ENCODE measurements around the gene TGFB2. TPM values are rescaled to one million over a fixed set of nuclear protein-coding genes. Genes with fewer than 3 reads are reported as not detected.

TGFB2 gene
- total and polyA plus RNA-seq, 2 donors = 5.1 to 32.8 TPM

GRCh38 chr1:218466341-218467010 is 121.3 kb downstream of the TGFB2 start:
- 82% methylated on average over 6 of the region's 6 CpGs for WGBS
- DNase-seq (ENCODE audit: extremely low spot score) = no peak
- H3K4me1 ChIP-seq (ENCODE audit: insufficient read depth) = no peaks in the 10 kb centered on the region
- H3K4me3 ChIP-seq (ENCODE audit: low read depth, low read length) = no peak overlapping the region
- no peak overlapping the region for H3K27ac ChIP-seq (ENCODE audit: low read depth)
- no peaks in the 10 kb centered on the region for H3K36me3 ChIP-seq (ENCODE audit: insufficient read depth)

GRCh38 chr1:218467101-218468072 is 122.3 kb downstream of the TGFB2 start:
- no peak for DNase-seq (ENCODE audit: extremely low spot score)
- WGBS = 83% methylated on average over 8 of the region's 8 CpGs

GRCh38 chr1:218468711-218469110 is 123.6 kb downstream of the TGFB2 start:
- Histone ChIP-seq H3K27ac (ENCODE audit: low read depth) (no peak overlapping the region), H3K4me3 (ENCODE audit: low read depth, low read length) (no peak overlapping the region), H3K4me1 (ENCODE audit: insufficient read depth) (no peaks in the 10 kb centered on the region), H3K36me3 (ENCODE audit: insufficient read depth) (no peaks in the 10 kb centered on the region)
- WGBS = 82% methylated on average over 4 of the region's 4 CpGs
- DNase-seq (ENCODE audit: extremely low spot score) = no peak

More at GRCh38 chr1:218467101-218468072, 122.3 kb downstream of the TGFB2 start:
- no peaks in the 10 kb centered on the region for H3K4me1 ChIP-seq (ENCODE audit: insufficient read depth)
- no peaks in the 10 kb centered on the region for H3K36me3 ChIP-seq (ENCODE audit: insufficient read depth)
- H3K27ac ChIP-seq (ENCODE audit: low read depth) = no peak overlapping the region
- H3K4me3 ChIP-seq (ENCODE audit: low read depth, low read length) = no peak overlapping the region

GRCh38 chr1:218472885-218473284 is 127.7 kb downstream of the TGFB2 start:
- 80% methylated on average over 1 of the region's 1 CpG for WGBS
- Histone ChIP-seq H3K36me3 (ENCODE audit: insufficient read depth) (peaks cover 1% of the 10 kb centered on the region), H3K4me1 (ENCODE audit: insufficient read depth) (no peaks in the 10 kb centered on the region), H3K4me3 (ENCODE audit: low read depth, low read length) (no peak overlapping the region), H3K27ac (ENCODE audit: low read depth) (no peak overlapping the region)
- no peak for DNase-seq (ENCODE audit: extremely low spot score)

- no peak for DNase-seq (ENCODE audit: extremely low spot score)
- peaks cover 1% of the 10 kb centered on the region for H3K36me3 ChIP-seq (ENCODE audit: insufficient read depth)
- no peak overlapping the region for H3K27ac ChIP-seq (ENCODE audit: low read depth)
- H3K4me3 ChIP-seq (ENCODE audit: low read depth, low read length) = no peak overlapping the region
- no peaks in the 10 kb centered on the region for H3K4me1 ChIP-seq (ENCODE audit: insufficient read depth)
- 68% methylated on average over 2 of the region's 2 CpGs for WGBS
Measured at GRCh38 chr1:218473522-218473921, 128.4 kb downstream of the TGFB2 start.

GRCh38 chr1:218474128-218474527 is 129.0 kb downstream of the TGFB2 start:
- WGBS = 79% methylated on average over 5 of the region's 5 CpGs
- H3K4me1 ChIP-seq (ENCODE audit: insufficient read depth) = no peaks in the 10 kb centered on the region
- H3K4me3 ChIP-seq (ENCODE audit: low read depth, low read length) = no peak overlapping the region
- no peak overlapping the region for H3K27ac ChIP-seq (ENCODE audit: low read depth)
- H3K36me3 ChIP-seq (ENCODE audit: insufficient read depth) = peaks cover 1% of the 10 kb centered on the region
- no peak for DNase-seq (ENCODE audit: extremely low spot score)

GRCh38 chr1:218475275-218475674 is 130.1 kb downstream of the TGFB2 start:
- no peak overlapping the region for H3K27ac ChIP-seq (ENCODE audit: low read depth)
- H3K36me3 ChIP-seq (ENCODE audit: insufficient read depth) = peaks cover 1% of the 10 kb centered on the region
- H3K4me3 ChIP-seq (ENCODE audit: low read depth, low read length) = no peak overlapping the region
- 98% methylated on average over 1 of the region's 1 CpG for WGBS
- no peak for DNase-seq (ENCODE audit: extremely low spot score)
- peaks cover 1% of the 10 kb centered on the region for H3K4me1 ChIP-seq (ENCODE audit: insufficient read depth)

GRCh38 chr1:218475699-218476098 is 130.6 kb downstream of the TGFB2 start:
- no peak overlapping the region for H3K27ac ChIP-seq (ENCODE audit: low read depth)
- peaks cover 1% of the 10 kb centered on the region for H3K4me1 ChIP-seq (ENCODE audit: insufficient read depth)
- no peak overlapping the region for H3K4me3 ChIP-seq (ENCODE audit: low read depth, low read length)
- peaks cover 1% of the 10 kb centered on the region for H3K36me3 ChIP-seq (ENCODE audit: insufficient read depth)
- WGBS = 88% methylated on average over 1 of the region's 1 CpG
- DNase-seq (ENCODE audit: extremely low spot score) = no peak

GRCh38 chr1:218476385-218476784 is 131.2 kb downstream of the TGFB2 start:
- H3K36me3 ChIP-seq (ENCODE audit: insufficient read depth) = peaks cover 1% of the 10 kb centered on the region
- no peak overlapping the region for H3K27ac ChIP-seq (ENCODE audit: low read depth)
- peaks cover 1% of the 10 kb centered on the region for H3K4me1 ChIP-seq (ENCODE audit: insufficient read depth)
- WGBS = 40% methylated on average over 3 of the region's 3 CpGs
- DNase-seq (ENCODE audit: extremely low spot score) = no peak
- no peak overlapping the region for H3K4me3 ChIP-seq (ENCODE audit: low read depth, low read length)

- H3K27ac ChIP-seq (ENCODE audit: low read depth) = no peak overlapping the region
- peaks cover 1% of the 10 kb centered on the region for H3K36me3 ChIP-seq (ENCODE audit: insufficient read depth)
- DNase-seq (ENCODE audit: extremely low spot score) = no peak
- H3K4me1 ChIP-seq (ENCODE audit: insufficient read depth) = peaks cover 1% of the 10 kb centered on the region
- H3K4me3 ChIP-seq (ENCODE audit: low read depth, low read length) = no peak overlapping the region
- 91% methylated on average over 4 of the region's 4 CpGs for WGBS
Measured at GRCh38 chr1:218478336-218478735, 133.2 kb downstream of the TGFB2 start.

- Histone ChIP-seq H3K36me3 (ENCODE audit: insufficient read depth) (peaks cover 1% of the 10 kb centered on the region), H3K4me3 (ENCODE audit: low read depth, low read length) (no peak overlapping the region), H3K4me1 (ENCODE audit: insufficient read depth) (peaks cover 1% of the 10 kb centered on the region), H3K27ac (ENCODE audit: low read depth) (no peak overlapping the region)
- no peak for DNase-seq (ENCODE audit: extremely low spot score)
- 30% methylated on average over 1 of the region's 1 CpG for WGBS
Measured at GRCh38 chr1:218479436-218480115, 134.4 kb downstream of the TGFB2 start.

- peaks cover 1% of the 10 kb centered on the region for H3K4me1 ChIP-seq (ENCODE audit: insufficient read depth)
- 37% methylated on average over 3 of the region's 3 CpGs for WGBS
Measured at GRCh38 chr1:218480137-218480536, 135.0 kb downstream of the TGFB2 start.

GRCh38 chr1:218480588-218481099 is 135.5 kb downstream of the TGFB2 start:
- H3K4me3 ChIP-seq (ENCODE audit: low read depth, low read length) = no peak overlapping the region
- WGBS = 58% methylated on average over 1 of the region's 1 CpG
- no peak for DNase-seq (ENCODE audit: extremely low spot score)
- no peak overlapping the region for H3K27ac ChIP-seq (ENCODE audit: low read depth)
- H3K36me3 ChIP-seq (ENCODE audit: insufficient read depth) = no peaks in the 10 kb centered on the region
- H3K4me1 ChIP-seq (ENCODE audit: insufficient read depth) = peaks cover 1% of the 10 kb centered on the region

More at GRCh38 chr1:218480137-218480536, 135.0 kb downstream of the TGFB2 start:
- H3K36me3 ChIP-seq (ENCODE audit: insufficient read depth) = peaks cover 1% of the 10 kb centered on the region
- no peak for DNase-seq (ENCODE audit: extremely low spot score)
- no peak overlapping the region for H3K4me3 ChIP-seq (ENCODE audit: low read depth, low read length)
- no peak overlapping the region for H3K27ac ChIP-seq (ENCODE audit: low read depth)

All from urinary bladder (tissue), 4 donors.